Parathyroid adenoma (tissue), 2 donors: ENCODE data around the gene PSMD4.

Experiments used
- H2AFZ ChIP-seq: fragments of 300-600 bp; sonication (generic); one replicate; pipeline ENCODE4 v1.7.0; 2017; ENCODE audit warnings: antibody characterized with exemption, mild to moderate bottlenecking
- H3K27ac ChIP-seq: fragments of 300-600 bp; sonication (generic); one replicate; pipeline ENCODE4 v1.7.0; 2017
- H3K27me3 ChIP-seq: fragments of 300-600 bp; sonication (generic); one replicate; pipeline ENCODE4 v1.7.0; 2017; ENCODE audit warnings: low read length; ENCODE audit not compliant: control insufficient read depth, insufficient read depth
- H3K36me3 ChIP-seq: fragments of 300-600 bp; sonication (generic); one replicate; pipeline ENCODE4 v1.7.0; 2017; ENCODE audit warnings: low read length; ENCODE audit not compliant: control insufficient read depth, insufficient read depth
- H3K4me1 ChIP-seq: fragments of 300-600 bp; sonication (generic); one replicate; pipeline ENCODE4 v1.7.0; 2017; ENCODE audit warnings: control low read depth
- H3K4me2 ChIP-seq: fragments of 300-600 bp; sonication (generic); one replicate; pipeline ENCODE4 v1.7.0; 2017; ENCODE audit warnings: low read length
- H3K4me3 ChIP-seq: fragments of 300-600 bp; sonication (generic); one replicate; pipeline ENCODE4 v1.7.0; 2017; ENCODE audit warnings: low read depth, low read length
- H3K79me2 ChIP-seq: fragments of 300-600 bp; sonication (generic); one replicate; pipeline ENCODE4 v1.7.0; 2017; ENCODE audit warnings: control low read depth
- H3K9ac ChIP-seq: fragments of 300-600 bp; sonication (generic); one replicate; pipeline ENCODE4 v1.7.0; 2017; ENCODE audit warnings: mild to moderate bottlenecking
- H3K9me3 ChIP-seq: fragments of 300-600 bp; sonication (generic); one replicate; pipeline ENCODE4 v1.7.0; 2017; ENCODE audit warnings: low read length; ENCODE audit not compliant: control insufficient read depth
- CTCF ChIP-seq: fragments of 300-600 bp; sonication (generic); IDR thresholded peaks from one replicate; pipeline ENCODE4 v1.7.0; 2017; ENCODE audit warnings: antibody characterized with exemption, mild to moderate bottlenecking
- donor health status: primary hyperparathyroidism.

PSMD4 gene

GRCh38 chr1:151259351-151259750 lies 4.8 kb downstream of the PSMD4 start:
- H3K79me2 ChIP-seq = peaks cover 21% of the 10 kb centered on the region
- no peak for TF ChIP-seq CTCF
- no peak overlapping the region for H3K27ac ChIP-seq
- no peak overlapping the region for H3K9ac ChIP-seq
- H3K4me1 ChIP-seq = peaks cover 4% of the 10 kb centered on the region
- no peak overlapping the region for H2AFZ ChIP-seq
- no peaks in the 10 kb centered on the region for H3K27me3 ChIP-seq
- no peaks in the 10 kb centered on the region for H3K9me3 ChIP-seq
- no peaks in the 10 kb centered on the region for H3K36me3 ChIP-seq
- no peak overlapping the region for H3K4me3 ChIP-seq
- no peak overlapping the region for H3K4me2 ChIP-seq

GRCh38 chr1:151265446-151266236 lies 11.1 kb downstream of the PSMD4 start:
- Histone ChIP-seq H3K27me3 (no peaks in the 10 kb centered on the region), H3K36me3 (no peaks in the 10 kb centered on the region), H3K9ac (no peak overlapping the region), H3K27ac (no peak overlapping the region), H3K79me2 (peaks cover 3% of the 10 kb centered on the region), H3K4me1 (no peaks in the 10 kb centered on the region), H3K4me2 (no peak overlapping the region), H2AFZ (no peak overlapping the region), H3K4me3 (no peak overlapping the region), H3K9me3 (no peaks in the 10 kb centered on the region)
- TF ChIP-seq CTCF = no peak

- no peak overlapping the region for H3K4me2 ChIP-seq
- no peak overlapping the region for H2AFZ ChIP-seq
- no peaks in the 10 kb centered on the region for H3K36me3 ChIP-seq
Observed at GRCh38 chr1:151266315-151266714, 11.8 kb downstream of the PSMD4 start.

DNA sequence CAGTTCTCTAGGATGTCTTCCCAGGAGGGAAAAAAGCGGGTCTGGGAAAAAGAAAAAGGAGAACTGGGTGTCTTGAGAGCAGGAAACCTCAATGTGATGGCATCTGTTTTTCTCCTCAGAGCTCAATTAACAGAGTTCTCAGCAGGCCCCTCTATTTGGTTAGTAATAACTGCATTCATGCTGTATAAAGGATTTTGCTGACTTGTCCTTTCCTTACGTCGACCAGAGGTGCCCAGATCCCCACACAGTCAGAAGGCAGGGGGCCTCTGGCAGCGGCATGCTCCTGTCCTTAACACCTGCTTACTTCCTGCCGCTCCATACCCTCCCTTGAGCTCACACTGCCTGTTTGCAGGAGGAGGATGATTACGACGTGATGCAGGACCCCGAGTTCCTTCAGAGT lies 12.3 kb downstream of the PSMD4 start:
- H3K4me2 ChIP-seq = no peak overlapping the region
- H3K27ac ChIP-seq = no peak overlapping the region
- no peaks in the 10 kb centered on the region for H3K36me3 ChIP-seq

More at GRCh38 chr1:151266315-151266714, 11.8 kb downstream of the PSMD4 start:
- TF ChIP-seq CTCF = no peak
- H3K9me3 ChIP-seq = no peaks in the 10 kb centered on the region
- no peaks in the 10 kb centered on the region for H3K4me1 ChIP-seq
- no peaks in the 10 kb centered on the region for H3K27me3 ChIP-seq
- H3K27ac ChIP-seq = no peak overlapping the region
- no peak overlapping the region for H3K4me3 ChIP-seq
- no peak overlapping the region for H3K9ac ChIP-seq
- peaks cover 1% of the 10 kb centered on the region for H3K79me2 ChIP-seq

More for the DNA sequence above, 12.3 kb downstream of the PSMD4 start:
- Histone ChIP-seq H3K4me3 (no peak overlapping the region), H2AFZ (no peak overlapping the region), H3K27me3 (no peaks in the 10 kb centered on the region), H3K4me1 (no peaks in the 10 kb centered on the region), H3K9me3 (no peaks in the 10 kb centered on the region), H3K9ac (no peak overlapping the region), H3K79me2 (no peaks in the 10 kb centered on the region)
- TF ChIP-seq CTCF = no peak
